ENCODE measurements around the gene TRIM15. TPM values are rescaled to one million over a fixed set of nuclear protein-coding genes. Genes with fewer than 3 reads are reported as not detected.

Gene TRIM15
- total and polyA plus RNA-seq, 2 donors (not counting 3 experiments of a cell fraction or from before 2014, with no cell fraction given), result not detected

DNA sequence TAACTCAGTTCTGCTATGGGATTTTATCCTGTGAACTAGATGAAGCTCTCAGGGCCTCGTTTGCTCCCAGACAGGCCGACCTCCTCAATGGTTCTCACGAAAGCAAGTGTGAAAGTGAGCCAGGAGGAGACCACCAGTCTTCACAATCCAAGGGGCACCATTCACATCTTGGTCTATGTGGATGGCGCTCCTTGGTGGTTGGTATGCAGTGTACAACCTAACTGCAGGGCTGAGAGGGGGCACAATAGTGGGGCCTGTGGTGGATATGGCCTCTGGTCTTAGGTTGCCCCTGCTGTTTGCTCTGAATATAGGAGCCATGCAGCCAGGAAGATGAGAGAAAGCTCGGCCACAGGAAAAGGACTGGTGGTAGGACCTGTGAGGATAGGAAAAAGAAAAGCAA is 25.2 kb downstream of the TRIM15 start:
- Histone ChIP-seq H3K27me3 (ENCODE audit: control insufficient read depth in 2 of 2, insufficient read depth in 2 of 2, low read length in 2 of 2) (no peaks in the 10 kb centered on the region), H2AFZ (ENCODE audit: low read depth, low read length) (no peak overlapping the region), H3K4me1 (ENCODE audit: control insufficient read depth, extremely low read depth, insufficient read depth, low read length) (no peaks in the 10 kb centered on the region), H4K20me1 (replicated peaks; ENCODE audit: control insufficient read depth, extremely low read depth, insufficient read depth, low read length) (no peaks in the 10 kb centered on the region), H3K4me2 (ENCODE audit: insufficient read depth, low read length) (no peak overlapping the region), H3K4me3 (replicated peaks in 1 of 3; ENCODE audit: insufficient read depth in 1 of 3, low read depth in 1 of 3, low read length in 3 of 3) (no peak overlapping the region), H3K9me3 (replicated peaks; ENCODE audit: control insufficient read depth, insufficient read depth, low read length) (no peaks in the 10 kb centered on the region), H3K36me3 (ENCODE audit: control insufficient read depth in 2 of 2, extremely low read depth in 1 of 2, insufficient read depth in 2 of 2, low read length in 2 of 2) (peaks cover 16 to 24% of the 10 kb centered on the region in 2 experiments), H3K9me1 (replicated peaks; ENCODE audit: control insufficient read depth, extremely low read depth, insufficient read depth, low read length) (no peaks in the 10 kb centered on the region), H3K9ac (replicated peaks; ENCODE audit: extremely low read depth, insufficient read depth, low read length) (no peak overlapping the region), H3K79me2 (ENCODE audit: control insufficient read depth, insufficient read depth, low read length) (no peaks in the 10 kb centered on the region), H3K27ac (ENCODE audit: insufficient read depth, low read depth, low read length) (no peak overlapping the region)
- ChIA-PET POLR2A (no interaction called here), CTCF (interaction anchor here (0.8 to 1.4 kb wide), 2 partner anchors 58 to 86 kb away, joined by 3 read pairs; no protein-coding TSS in a partner anchor)
- intact Hi-C loops (cut with micrococcal nuclease), result no loop called here
- dilution Hi-C loops (cut with MboI; ENCODE audit: extremely low pct_ligation_motif_present, low sequenced_read_pairs), result no loop called here
- no peak for FAIRE-seq
- DNase-seq (ENCODE audit: low read depth, low spot score), result no peak
- BruUV-seq (replicated peaks), result no TSS peak
- TF ChIP-seq EZH2 (IDR thresholded peaks at IDR 0.05; ENCODE audit: borderline replicate concordance, low read depth, low read length, severe bottlenecking) (no peak), GATA2 (IDR thresholded peaks at IDR 0.05; ENCODE audit: insufficient read depth, insufficient read length, low read depth, low read length) (no peak), POLR2AphosphoS5 (IDR thresholded peaks at IDR 0.05; ENCODE audit: insufficient read depth, low read depth, low read length) (no peak), FOS (IDR thresholded peaks at IDR 0.05; ENCODE audit: borderline replicate concordance, insufficient read depth, low read length) (no peak), POLR2A (IDR thresholded peaks at IDR 0.05; ENCODE audit: low read depth, low read length) (no peak), MYC (IDR thresholded peaks at IDR 0.05; ENCODE audit: low read depth, low read length) (no peak), JUN (IDR thresholded peaks at IDR 0.05; ENCODE audit: borderline replicate concordance, insufficient read depth, insufficient read length, low read depth) (no peak)
- TF ChIP-seq, protein P1, sequence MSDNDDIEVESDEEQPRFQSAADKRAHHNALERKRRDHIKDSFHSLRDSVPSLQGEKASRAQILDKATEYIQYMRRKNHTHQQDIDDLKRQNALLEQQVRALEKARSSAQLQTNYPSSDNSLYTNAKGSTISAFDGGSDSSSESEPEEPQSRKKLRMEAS (IDR thresholded peaks at IDR 0.05; ENCODE audit: insufficient read depth, insufficient read length), result no peak
- TF ChIP-seq, protein P2, sequence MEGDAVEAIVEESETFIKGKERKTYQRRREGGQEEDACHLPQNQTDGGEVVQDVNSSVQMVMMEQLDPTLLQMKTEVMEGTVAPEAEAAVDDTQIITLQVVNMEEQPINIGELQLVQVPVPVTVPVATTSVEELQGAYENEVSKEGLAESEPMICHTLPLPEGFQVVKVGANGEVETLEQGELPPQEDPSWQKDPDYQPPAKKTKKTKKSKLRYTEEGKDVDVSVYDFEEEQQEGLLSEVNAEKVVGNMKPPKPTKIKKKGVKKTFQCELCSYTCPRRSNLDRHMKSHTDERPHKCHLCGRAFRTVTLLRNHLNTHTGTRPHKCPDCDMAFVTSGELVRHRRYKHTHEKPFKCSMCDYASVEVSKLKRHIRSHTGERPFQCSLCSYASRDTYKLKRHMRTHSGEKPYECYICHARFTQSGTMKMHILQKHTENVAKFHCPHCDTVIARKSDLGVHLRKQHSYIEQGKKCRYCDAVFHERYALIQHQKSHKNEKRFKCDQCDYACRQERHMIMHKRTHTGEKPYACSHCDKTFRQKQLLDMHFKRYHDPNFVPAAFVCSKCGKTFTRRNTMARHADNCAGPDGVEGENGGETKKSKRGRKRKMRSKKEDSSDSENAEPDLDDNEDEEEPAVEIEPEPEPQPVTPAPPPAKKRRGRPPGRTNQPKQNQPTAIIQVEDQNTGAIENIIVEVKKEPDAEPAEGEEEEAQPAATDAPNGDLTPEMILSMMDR (IDR thresholded peaks at IDR 0.05; ENCODE audit: extremely low read depth in 1 of 2, insufficient read depth in 1 of 2, low read depth in 1 of 2, low read length in 2 of 2), result no peak

Measured in endothelial cell of umbilical vein (primary cell).